HFFc6 (cell line): ENCODE results near the gene PRKCE. TPM values are rescaled to one million over a fixed set of nuclear protein-coding genes. Genes with fewer than 3 reads are reported as not detected.

ENCODE experiments used
- DNase-seq: peaks from one replicate; pipeline ENCODE4 v3.0.0-alpha.2; 2018
- H3K27ac Mint-ChIP-seq: 2 replicates; pipeline ENCODE4 v1.8.0; 2020; ENCODE audit warnings: mild to moderate bottlenecking, mixed read lengths
- H3K27me3 Mint-ChIP-seq: 2 replicates; pipeline ENCODE4 v1.8.0; 2021; ENCODE audit warnings: mild to moderate bottlenecking, moderate library complexity, mixed read lengths; ENCODE audit not compliant: insufficient read depth
- H3K36me3 Mint-ChIP-seq: 2 replicates; pipeline ENCODE4 v1.8.0; 2021; ENCODE audit warnings: low read depth, mixed read lengths
- H3K4me1 Mint-ChIP-seq: 2 replicates; pipeline ENCODE4 v1.8.0; 2020; ENCODE audit warnings: low read depth, mixed read lengths
- H3K4me3 Mint-ChIP-seq: 2 replicates; pipeline ENCODE4 v1.8.0; 2020; ENCODE audit warnings: mild to moderate bottlenecking, moderate library complexity, mixed read lengths
- H3K9me3 Mint-ChIP-seq: 2 replicates; pipeline ENCODE4 v1.8.0; 2020; ENCODE audit warnings: mild to moderate bottlenecking, mixed read lengths
- CTCF ChIP-seq: fragments of 200-600 bp; sonication (generic); IDR thresholded peaks from 2 replicates; pipeline ENCODE4 v1.5.0; 2021; ENCODE audit warnings: antibody characterized with exemption, mild to moderate bottlenecking
- total RNA-seq, 6 experiments: library from RNA; stranded (reverse); fragmentation: NEBNext Ultra II Directional; extraction: Animal tissue kit (Norgen Biotek cat#: 25700); gene quantifications; 2 replicates in 1 of 6; 3 replicates in 5 of 6; pipeline ENCODE4 v1.2.3, GENCODE V29; 2021

Gene PRKCE
- total RNA-seq, 6 experiments from 2014 or later = 10.8 to 13.7 (median 12.0) TPM

DNA sequence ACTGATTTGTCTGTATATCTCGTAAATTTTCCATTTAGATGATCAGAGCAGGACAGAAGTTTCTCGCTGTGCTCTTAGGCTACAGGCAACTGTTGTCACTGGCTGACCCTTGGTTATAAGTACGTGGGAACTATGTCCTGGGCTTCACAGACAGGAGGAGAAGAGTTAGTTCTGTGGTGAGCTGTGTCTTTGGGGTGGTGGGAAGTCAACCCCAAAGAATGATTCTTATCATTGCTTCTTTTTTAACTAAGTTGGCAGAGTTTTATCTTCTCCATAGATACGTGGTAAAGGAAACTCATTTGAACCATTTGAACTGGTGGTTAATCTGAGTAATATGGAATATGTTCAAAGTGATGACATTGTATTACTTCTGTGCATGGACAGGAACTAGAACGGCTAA is 415.1 kb downstream of the PRKCE start:
- Mint-ChIP-seq H3K4me3 (no peak overlapping the region; the same call in 1 of the 2 replicates), H3K4me1 (peaks cover 76% of the 10 kb centered on the region)

GRCh38 chr2:46067062-46067461 is 415.6 kb downstream of the PRKCE start:
- TF ChIP-seq CTCF = no peak
- Mint-ChIP-seq H3K4me1 (peaks cover 80% of the 10 kb centered on the region), H3K27me3 (no peaks in the 10 kb centered on the region), H3K9me3 (no peaks in the 10 kb centered on the region), H3K4me3 (no peak overlapping the region), H3K27ac (peak overlapping the region; percentile 87), H3K36me3 (peaks cover 12% of the 10 kb centered on the region; the same call in 1 of the 2 replicates)
- no peak for DNase-seq

More for the DNA sequence above, 415.1 kb downstream of the PRKCE start:
- no peaks in the 10 kb centered on the region for H3K9me3 Mint-ChIP-seq
- peaks cover 7% of the 10 kb centered on the region; the same call in 1 of the 2 replicates for H3K36me3 Mint-ChIP-seq
- peak overlapping the region; percentile 67 for H3K27ac Mint-ChIP-seq
- DNase-seq = no peak
- H3K27me3 Mint-ChIP-seq = no peaks in the 10 kb centered on the region
- no peak for TF ChIP-seq CTCF

GRCh38 chr2:46067501-46068305 is 416.2 kb downstream of the PRKCE start:
- Mint-ChIP-seq H3K4me1 (peaks cover 85% of the 10 kb centered on the region), H3K27ac (peak overlapping the region; percentile 87), H3K27me3 (no peaks in the 10 kb centered on the region), H3K36me3 (peaks cover 12% of the 10 kb centered on the region; the same call in 1 of the 2 replicates), H3K4me3 (peak overlapping the region; percentile 73), H3K9me3 (no peaks in the 10 kb centered on the region)
- peak; percentile 99 for DNase-seq
- TF ChIP-seq CTCF = no peak

GRCh38 chr2:46068636-46069035 is 417.2 kb downstream of the PRKCE start:
- H3K9me3 Mint-ChIP-seq = no peaks in the 10 kb centered on the region
- H3K4me1 Mint-ChIP-seq = peaks cover 85% of the 10 kb centered on the region
- no peak overlapping the region; the same call in 1 of the 2 replicates for H3K4me3 Mint-ChIP-seq
- H3K27ac Mint-ChIP-seq = peak overlapping the region; percentile 87
- TF ChIP-seq CTCF = no peak
- H3K27me3 Mint-ChIP-seq = no peaks in the 10 kb centered on the region
- peaks cover 12% of the 10 kb centered on the region; the same call in 1 of the 2 replicates for H3K36me3 Mint-ChIP-seq
- no peak for DNase-seq

- Mint-ChIP-seq H3K9me3 (no peaks in the 10 kb centered on the region), H3K4me1 (peaks cover 83% of the 10 kb centered on the region), H3K4me3 (no peak overlapping the region), H3K27ac (no peak overlapping the region), H3K27me3 (no peaks in the 10 kb centered on the region), H3K36me3 (peaks cover 17% of the 10 kb centered on the region; the same call in 1 of the 2 replicates)
- TF ChIP-seq CTCF = no peak
- no peak for DNase-seq
Measured at GRCh38 chr2:46071074-46071473, 419.6 kb downstream of the PRKCE start.
